Fibroblast of lung (primary cell): ENCODE results near the gene AKAP12.

ENCODE experiments used
- EZH2 ChIP-seq: IDR thresholded peaks from 2 replicates; pipeline ENCODE4 v1.5.1; 2012; ENCODE audit warnings: low read length, control low read depth, mild to moderate bottlenecking; ENCODE audit errors: missing control alignments
- TF ChIP-seq, protein P1 (sequence below), 2 donors: IDR thresholded peaks in 1 of 2; conservative IDR thresholded peaks in 1 of 2; 1 replicate in 1 of 2; 2 replicates in 1 of 2; pipeline ENCODE4 v1.5.1; 2011 to 2012; ENCODE audit warnings: low read length in 2 of 2, control low read depth in 1 of 2, inconsistent platforms in 1 of 2, low read depth in 1 of 2, mild to moderate bottlenecking in 1 of 2

DNA sequence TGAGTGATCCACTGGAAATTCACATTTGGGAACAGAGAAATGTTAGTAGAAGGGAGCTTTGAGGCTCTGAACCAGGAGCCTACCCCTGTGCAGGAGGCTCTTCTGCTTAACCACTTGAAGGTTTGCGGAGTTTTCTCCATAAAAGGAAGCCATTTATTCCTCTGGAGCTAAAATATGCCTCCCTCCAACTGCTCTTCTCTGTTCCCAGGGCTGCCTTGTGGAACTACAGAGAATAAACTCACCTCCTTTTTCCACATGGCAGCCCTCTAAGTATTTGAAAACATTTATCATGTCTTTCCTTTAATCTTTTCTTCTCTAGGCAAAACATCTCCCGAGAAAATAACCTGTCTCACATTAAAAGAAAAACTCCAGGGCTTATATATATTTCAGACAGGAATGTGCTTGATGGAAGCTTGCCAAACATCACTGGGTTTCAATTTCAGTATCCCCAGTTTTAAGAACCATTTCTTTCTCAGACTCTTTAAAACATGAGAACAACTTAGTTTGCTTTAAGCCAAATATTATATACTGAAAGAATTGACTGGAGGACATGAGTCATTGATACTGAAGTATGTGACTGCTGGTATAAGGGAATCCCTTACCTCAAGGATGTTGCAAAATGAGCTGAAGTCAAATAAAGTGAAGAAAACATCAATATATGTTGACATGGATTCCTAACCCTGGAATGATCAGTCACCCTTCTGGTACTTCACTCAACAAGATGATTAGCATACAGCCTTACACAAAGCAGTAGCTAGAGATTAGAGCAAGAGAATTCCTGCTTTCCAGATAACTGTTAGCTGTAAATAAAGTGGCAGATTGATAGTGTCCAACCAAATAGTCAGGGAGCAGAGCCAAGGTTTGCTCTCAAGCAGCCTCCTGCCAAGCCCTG is 77.6 kb downstream of the AKAP12 start:
- TF ChIP-seq, protein P1, sequence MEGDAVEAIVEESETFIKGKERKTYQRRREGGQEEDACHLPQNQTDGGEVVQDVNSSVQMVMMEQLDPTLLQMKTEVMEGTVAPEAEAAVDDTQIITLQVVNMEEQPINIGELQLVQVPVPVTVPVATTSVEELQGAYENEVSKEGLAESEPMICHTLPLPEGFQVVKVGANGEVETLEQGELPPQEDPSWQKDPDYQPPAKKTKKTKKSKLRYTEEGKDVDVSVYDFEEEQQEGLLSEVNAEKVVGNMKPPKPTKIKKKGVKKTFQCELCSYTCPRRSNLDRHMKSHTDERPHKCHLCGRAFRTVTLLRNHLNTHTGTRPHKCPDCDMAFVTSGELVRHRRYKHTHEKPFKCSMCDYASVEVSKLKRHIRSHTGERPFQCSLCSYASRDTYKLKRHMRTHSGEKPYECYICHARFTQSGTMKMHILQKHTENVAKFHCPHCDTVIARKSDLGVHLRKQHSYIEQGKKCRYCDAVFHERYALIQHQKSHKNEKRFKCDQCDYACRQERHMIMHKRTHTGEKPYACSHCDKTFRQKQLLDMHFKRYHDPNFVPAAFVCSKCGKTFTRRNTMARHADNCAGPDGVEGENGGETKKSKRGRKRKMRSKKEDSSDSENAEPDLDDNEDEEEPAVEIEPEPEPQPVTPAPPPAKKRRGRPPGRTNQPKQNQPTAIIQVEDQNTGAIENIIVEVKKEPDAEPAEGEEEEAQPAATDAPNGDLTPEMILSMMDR (conservative IDR thresholded peaks at IDR 0.05 in 1 of 2, IDR thresholded peaks at IDR 0.05 in 1 of 2; ENCODE audit: low read depth in 1 of 2, low read length in 2 of 2): no peak
- no peak for TF ChIP-seq EZH2
